DLD1 (cell line): ENCODE measurements around the gene TMEM37.

Experiments used
- in situ Hi-C: cut with HindIII; loops from 2 replicates; pipeline ENCODE4 v1.10.0; 2017; ENCODE audit warnings: low sequenced_read_pairs

Gene TMEM37

GRCh38 chr2:119432851-119433522, 1.3 kb downstream of the TMEM37 start:
- in situ Hi-C loops: no loop called here

GRCh38 chr2:119433636-119434327, 2.1 kb downstream of the TMEM37 start:
- in situ Hi-C loops: no loop called here

- in situ Hi-C loops: no loop called here
These were observed 3.0 kb downstream of the TMEM37 start for GRCh38 chr2:119434664-119435063.

- in situ Hi-C loops: no loop called here
These were observed 3.7 kb downstream of the TMEM37 start for GRCh38 chr2:119435081-119435952.

- in situ Hi-C loops: no loop called here
These were observed 4.3 kb downstream of the TMEM37 start for GRCh38 chr2:119435953-119436297.

GRCh38 chr2:119436993-119437772, 5.5 kb downstream of the TMEM37 start:
- in situ Hi-C loops: no loop called here

GRCh38 chr2:119438128-119438656, 6.5 kb downstream of the TMEM37 start:
- in situ Hi-C loops: no loop called here

- in situ Hi-C loops: no loop called here
These were observed 7.2 kb downstream of the TMEM37 start for GRCh38 chr2:119438726-119439284.

GRCh38 chr2:119439574-119440500, 8.2 kb downstream of the TMEM37 start:
- in situ Hi-C loops: no loop called here

- in situ Hi-C loops: no loop called here
These were observed 8.8 kb downstream of the TMEM37 start for GRCh38 chr2:119440501-119440870.

GRCh38 chr2:119440873-119441272, 9.2 kb downstream of the TMEM37 start:
- in situ Hi-C loops: no loop called here

- in situ Hi-C loops: no loop called here
These were observed 9.9 kb downstream of the TMEM37 start for GRCh38 chr2:119441376-119442225.

- in situ Hi-C loops: no loop called here
These were observed 10.6 kb downstream of the TMEM37 start for GRCh38 chr2:119442226-119442619.

- in situ Hi-C loops: no loop called here
These were observed 11.2 kb downstream of the TMEM37 start for GRCh38 chr2:119442850-119443249.

- in situ Hi-C loops: no loop called here
These were observed 14.4 kb downstream of the TMEM37 start for GRCh38 chr2:119446037-119446436.

- in situ Hi-C loops: no loop called here
These were observed 16.9 kb downstream of the TMEM37 start for GRCh38 chr2:119448427-119449141.

GRCh38 chr2:119449521-119449920, 17.9 kb downstream of the TMEM37 start:
- in situ Hi-C loops: no loop called here
